GM12873 (cell line): Measurements from ENCODE around the gene EZR.

Experiments used
- TF ChIP-seq, protein P1 (sequence below): IDR thresholded peaks from 2 replicates; pipeline ENCODE4 v1.5.1; 2012; ENCODE audit warnings: low read depth, mild to moderate bottlenecking, moderate library complexity, low read length, control low read depth; ENCODE audit not compliant: insufficient read depth; ENCODE audit errors: missing control alignments

EZR gene

DNA sequence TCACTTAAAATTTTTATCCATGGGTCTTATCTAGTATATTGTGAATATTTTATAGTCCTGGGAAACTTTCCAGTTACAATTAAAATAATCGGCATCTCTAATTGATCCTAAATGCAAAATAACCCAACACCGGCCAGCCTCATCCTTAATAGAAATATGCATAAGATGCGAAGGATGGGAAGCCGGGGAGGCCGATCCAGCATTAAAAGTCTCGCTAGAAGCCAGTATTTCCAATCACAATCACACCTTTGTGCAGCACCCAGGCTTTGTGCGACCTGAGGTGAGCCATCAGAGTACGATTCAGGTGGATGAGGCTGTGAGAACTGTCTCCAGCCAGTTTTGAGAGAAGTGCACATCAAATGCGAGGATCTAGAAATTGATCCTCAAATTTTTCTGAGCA lies 65.4 kb downstream of the EZR start:
- TF ChIP-seq, protein P1, sequence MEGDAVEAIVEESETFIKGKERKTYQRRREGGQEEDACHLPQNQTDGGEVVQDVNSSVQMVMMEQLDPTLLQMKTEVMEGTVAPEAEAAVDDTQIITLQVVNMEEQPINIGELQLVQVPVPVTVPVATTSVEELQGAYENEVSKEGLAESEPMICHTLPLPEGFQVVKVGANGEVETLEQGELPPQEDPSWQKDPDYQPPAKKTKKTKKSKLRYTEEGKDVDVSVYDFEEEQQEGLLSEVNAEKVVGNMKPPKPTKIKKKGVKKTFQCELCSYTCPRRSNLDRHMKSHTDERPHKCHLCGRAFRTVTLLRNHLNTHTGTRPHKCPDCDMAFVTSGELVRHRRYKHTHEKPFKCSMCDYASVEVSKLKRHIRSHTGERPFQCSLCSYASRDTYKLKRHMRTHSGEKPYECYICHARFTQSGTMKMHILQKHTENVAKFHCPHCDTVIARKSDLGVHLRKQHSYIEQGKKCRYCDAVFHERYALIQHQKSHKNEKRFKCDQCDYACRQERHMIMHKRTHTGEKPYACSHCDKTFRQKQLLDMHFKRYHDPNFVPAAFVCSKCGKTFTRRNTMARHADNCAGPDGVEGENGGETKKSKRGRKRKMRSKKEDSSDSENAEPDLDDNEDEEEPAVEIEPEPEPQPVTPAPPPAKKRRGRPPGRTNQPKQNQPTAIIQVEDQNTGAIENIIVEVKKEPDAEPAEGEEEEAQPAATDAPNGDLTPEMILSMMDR: no peak

DNA sequence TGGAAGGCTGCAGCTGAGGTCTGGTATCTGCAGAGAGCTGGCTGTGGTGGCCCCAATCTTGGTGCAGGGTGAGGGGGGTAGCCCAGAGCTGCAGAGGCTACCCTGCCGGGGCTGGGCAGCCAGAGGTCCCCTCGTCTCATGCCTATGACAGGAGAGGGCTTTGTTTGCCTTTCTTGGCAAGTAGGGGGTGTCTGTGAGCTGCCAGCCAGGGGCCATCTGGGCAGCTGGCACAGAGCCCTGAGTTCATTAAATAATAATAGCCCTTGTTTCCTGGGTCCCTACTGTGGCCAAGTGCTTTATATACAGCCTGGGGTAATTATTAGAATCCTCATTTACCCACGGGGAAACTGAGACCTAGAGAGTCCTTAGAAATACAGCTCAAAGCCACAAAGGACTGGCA lies 66.6 kb downstream of the EZR start:
- TF ChIP-seq, protein P1: peak; percentile 30

DNA sequence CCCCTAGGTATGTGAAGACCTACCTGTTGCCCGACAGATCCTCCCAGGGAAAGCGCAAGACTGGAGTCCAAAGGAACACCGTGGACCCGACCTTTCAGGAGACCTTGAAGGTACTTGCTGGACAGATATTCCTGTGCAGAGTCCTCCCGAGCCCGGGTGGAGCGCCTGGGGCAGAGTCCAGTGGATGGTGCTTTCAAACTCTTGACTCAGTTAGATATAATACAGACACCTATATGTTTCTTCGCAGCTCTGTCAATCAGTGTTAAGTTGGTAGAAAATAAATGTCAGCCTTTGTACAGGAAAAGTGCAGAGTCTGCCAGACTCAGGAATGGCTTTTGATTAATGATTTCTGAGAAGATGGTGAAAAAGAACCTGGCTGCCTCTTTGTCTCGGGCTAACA lies 67.2 kb downstream of the EZR start:
- TF ChIP-seq, protein P1: no peak

DNA sequence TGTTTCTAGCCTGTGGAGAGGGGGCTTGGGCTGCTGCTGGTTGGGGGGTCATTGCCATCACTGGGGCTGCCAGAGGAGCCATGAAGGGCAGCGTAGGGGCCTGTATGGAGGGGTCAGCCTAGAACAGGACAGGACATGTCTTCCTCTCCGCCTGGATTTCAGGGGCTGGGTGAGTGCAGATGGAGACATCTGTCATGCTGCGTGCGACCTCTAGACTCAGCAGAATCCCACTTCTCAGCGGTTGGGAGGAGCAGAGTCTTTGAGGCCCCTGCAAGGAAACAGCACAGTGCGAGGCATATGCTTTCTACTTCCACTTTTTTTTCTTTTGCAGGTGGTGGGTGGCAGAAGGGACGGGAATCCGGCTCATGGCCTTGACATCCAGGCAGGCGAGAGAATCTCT lies 67.9 kb downstream of the EZR start:
- TF ChIP-seq, protein P1: no peak

DNA sequence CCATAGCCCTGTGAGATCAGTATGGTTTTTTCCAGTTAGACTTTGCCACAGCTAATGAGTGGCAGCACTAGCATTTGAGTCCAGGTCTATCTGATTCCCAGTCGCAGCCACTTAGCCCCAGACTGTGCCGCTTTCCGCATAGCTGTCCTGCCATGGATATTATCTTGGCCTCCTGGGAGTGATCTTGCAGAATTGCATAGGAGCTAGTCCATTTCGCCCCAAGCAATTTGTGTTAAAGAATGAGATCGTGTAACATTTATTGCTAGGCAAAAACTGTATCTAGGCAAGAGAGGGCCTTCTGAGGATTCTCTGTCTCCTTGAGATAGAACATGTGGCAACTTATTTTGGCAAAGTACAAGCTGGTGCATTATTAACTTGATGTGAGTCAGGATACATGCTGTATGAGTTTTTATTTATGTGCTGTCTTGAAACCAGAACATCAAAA lies 74.2 kb downstream of the EZR start:
- TF ChIP-seq, protein P1: no peak

DNA sequence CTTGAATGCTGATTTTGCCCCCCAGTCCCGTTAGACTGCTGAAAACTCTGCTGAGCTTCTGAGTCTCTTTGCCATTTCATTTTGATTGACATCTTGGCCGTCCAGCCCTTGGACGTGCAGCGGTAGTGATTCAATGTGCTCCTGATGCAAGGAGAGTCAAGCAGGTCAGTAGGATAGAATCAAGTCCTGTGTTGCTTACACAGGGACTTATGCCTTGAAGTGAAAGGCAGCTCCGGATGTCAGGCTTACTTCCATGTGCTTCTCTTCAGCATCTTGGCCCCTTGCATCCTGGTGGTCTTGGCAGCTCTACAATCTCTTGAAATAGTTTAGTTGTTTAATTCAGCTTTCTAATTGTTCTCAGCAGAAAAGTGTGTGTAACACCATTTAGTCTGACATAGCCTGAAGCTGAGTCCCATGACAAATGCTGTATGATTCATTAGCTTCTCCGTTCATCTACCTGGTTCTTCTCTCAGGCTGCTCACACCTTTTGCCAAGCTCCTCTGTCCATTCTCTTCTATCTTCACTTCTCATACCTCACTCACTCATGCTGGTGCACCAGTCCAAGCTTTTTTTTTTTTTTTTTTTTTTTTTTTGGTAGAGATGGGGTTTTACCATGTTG lies 76.0 kb downstream of the EZR start:
- TF ChIP-seq, protein P1: no peak

DNA sequence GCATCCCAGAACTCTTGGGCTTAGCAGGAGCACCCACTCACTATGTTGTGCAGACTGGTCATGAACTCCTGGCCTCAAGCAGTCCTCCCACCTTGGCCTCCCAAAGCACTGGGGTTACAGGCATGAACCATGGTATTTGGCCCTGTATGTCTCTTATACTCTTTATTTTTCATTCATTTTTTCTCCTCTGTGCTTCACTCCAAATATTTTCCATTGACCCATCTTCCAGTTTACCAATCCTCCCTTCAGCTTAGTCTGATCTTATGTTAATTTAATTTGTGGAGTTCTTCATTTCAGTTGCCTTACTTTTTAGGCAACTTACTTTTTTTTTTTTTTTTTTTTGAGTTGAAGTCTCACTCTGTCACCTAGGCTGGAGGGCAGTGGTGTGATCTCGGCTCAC lies 79.5 kb downstream of the EZR start:
- TF ChIP-seq, protein P1: no peak
